GM15510 (cell line): Measurements from ENCODE around the gene SIAH1.

Experiments used
- POLR2A ChIP-seq: IDR thresholded peaks from 3 replicates; pipeline ENCODE4 v1.6.1; 2011; ENCODE audit warnings: borderline replicate concordance; ENCODE audit not compliant: insufficient read length; ENCODE audit errors: extremely low read depth

Gene SIAH1

DNA sequence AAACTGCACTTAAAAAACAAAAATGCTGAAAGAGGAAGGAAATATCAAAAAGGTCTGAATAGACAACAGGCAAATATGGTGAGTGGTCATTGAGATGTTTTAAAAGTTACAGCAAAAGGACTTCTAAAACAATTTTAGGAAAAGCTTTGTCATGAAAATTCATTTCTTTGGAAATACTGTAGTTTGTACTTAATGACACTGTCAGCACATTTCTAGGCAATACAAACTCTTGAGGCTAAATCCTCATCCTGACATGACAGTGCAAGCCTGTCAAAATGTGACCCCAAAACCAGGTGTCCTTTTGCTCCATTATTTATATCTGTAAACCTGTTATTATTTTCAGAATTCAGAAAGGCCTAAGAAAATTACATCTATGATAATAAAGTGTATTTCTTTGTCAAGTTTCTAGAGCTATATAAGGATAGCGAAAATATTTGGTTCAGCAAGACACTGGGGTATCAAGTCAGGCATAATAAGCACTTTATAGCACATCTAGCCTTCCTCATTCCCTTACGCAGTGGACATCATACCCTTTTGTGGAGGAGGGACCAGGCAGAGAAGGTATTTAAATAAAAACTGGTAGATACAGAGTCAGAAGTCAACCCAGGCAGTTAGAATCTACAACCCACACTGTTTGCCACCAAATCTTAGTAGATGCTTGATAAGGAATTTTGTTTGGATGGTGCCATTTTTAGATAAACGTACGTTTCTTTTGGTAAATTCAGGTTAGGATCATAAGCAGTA, 28.4 kb downstream of the SIAH1 start:
- no peak for TF ChIP-seq POLR2A

DNA sequence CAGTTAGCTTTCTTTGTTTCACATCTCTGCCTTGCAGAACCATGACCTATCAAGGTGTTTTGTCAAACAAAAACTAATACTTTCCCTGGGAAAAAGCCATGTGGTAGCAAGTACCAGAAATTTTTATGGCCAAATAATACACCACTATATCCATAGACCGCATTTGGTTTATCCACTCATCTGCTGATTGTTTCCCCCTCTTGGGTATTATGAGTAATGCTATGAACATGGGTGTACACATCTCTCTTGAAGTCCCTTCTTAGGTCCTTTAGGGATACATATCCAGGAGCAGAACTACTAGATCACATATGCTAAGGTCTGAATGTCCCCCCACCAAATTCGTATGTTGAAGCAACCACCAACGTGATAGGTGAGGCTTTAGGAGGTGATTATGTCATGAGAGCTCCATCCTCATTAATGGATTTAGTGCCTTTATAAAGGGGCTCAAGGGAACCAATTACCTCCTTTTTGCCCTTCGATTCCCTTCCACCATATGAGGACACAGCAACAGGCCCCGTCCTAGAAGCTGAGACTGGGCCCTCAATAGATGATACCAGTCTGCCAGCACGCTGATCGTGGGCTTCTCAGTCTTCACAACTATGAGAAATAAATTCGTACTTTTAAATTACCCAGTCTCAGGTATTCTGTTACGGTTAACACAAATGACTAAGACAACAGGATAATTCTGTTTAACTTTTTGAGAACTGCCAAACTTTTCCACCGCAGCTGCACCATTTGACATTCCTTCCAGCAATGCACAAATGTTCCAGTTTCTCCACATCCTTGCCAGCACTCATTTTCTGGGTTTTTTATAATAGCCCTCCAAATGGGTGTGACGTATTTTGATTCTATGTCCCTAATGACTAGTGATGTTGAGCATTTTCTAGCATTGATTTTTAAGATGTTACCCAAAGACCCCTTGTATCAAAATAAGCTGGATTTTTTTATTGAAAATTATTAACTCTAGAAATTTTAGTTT, 30.0 kb downstream of the SIAH1 start:
- TF ChIP-seq POLR2A = no peak

DNA sequence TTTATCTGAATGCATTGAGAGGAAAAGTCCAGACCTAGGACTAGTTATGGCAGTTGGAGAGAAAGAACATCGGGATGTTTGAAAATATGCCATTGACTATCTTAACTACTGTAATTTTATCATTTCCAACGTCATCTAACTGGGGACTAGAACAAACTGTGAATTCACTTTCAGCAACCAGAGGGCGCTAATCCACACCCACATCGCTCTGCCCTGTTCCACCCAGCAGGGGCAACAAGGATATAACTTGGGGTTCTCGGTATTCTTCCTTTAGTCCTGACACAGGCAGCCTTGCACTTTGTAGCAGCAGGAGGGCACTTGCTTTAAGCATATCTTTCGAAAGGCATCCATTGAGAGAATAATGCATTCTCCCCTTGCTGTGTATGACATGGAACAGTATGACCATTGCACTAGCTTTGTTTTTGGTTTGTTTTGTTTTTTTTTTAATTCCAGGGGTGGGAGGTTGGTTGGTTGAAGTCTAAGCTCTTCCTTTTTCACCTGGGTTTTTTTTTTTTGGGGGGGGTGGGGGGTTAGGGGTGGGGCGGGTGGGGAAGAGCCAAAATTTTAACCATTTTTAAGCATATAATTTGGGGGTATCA, 31.5 kb downstream of the SIAH1 start:
- no peak for TF ChIP-seq POLR2A

DNA sequence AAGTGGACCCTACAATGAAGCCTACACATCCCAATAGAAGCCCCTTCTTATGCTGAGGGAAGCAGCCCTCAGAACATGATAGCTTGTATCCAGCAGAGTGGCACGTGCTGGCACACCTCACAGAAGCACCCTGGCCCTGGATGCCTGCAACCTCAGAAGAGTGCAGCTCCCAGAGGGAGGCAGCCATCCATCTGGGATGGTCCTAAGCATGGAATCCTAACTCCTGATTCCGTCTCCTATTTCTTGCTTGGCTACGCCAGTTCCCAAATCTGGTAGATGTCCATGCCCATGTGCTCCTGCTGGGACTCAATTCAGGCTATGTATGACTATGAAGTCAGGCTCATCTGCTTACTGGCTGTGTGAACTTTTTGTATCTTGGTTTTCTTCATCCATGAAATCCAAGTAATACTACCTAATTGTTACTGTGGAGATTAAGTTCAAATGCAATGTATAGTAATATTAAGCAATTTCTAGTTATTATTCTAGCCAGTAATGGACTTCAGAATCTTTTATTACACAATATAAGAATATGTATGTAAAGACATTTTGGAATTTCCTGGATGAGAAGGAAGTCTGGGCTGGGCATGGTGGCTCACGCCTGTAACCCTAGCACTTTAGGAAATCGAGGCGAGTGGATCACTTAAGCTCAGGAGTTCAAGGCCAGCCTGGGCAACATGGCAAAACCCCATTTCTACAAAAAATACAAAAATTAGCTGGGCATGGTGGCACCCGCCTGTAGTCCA, 32.4 kb downstream of the SIAH1 start:
- TF ChIP-seq POLR2A = peak; percentile 15

DNA sequence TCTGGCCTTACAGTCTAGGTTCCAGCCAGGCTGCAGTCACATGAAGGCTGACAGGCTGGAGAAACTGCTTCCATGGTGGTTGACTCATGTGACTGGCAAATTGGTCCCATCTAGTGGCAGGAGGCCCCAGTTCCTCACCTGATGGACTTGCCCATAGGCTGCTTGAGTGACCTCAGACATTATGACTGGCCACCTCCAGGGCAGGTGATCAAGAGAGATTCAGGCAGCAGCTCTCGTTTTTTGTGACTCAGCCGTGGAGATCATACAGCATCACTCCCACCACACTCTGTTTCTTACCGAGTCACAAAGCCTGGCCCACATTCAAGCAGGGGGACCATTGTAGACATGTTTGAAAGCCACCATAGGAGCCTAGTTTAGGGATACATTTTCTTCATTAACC, 34.5 kb downstream of the SIAH1 start:
- peak; percentile 12 for TF ChIP-seq POLR2A

DNA sequence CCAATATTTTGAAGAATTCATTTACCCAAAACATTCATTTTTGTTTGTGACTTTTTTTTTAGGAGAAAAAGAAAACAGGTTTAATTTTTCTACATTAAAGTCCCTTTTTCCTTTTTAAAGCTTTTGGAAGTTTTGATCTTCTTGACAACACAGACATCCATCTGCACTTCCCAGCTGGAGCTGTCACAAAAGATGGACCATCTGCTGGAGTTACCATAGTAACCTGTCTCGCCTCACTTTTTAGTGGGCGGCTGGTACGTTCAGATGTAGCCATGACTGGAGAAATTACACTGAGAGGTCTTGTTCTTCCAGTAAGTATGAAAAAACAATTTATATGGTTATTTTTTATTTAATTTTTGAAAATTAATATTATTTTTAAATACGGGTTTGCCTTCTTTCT, 37.2 kb downstream of the SIAH1 start:
- no peak for TF ChIP-seq POLR2A

DNA sequence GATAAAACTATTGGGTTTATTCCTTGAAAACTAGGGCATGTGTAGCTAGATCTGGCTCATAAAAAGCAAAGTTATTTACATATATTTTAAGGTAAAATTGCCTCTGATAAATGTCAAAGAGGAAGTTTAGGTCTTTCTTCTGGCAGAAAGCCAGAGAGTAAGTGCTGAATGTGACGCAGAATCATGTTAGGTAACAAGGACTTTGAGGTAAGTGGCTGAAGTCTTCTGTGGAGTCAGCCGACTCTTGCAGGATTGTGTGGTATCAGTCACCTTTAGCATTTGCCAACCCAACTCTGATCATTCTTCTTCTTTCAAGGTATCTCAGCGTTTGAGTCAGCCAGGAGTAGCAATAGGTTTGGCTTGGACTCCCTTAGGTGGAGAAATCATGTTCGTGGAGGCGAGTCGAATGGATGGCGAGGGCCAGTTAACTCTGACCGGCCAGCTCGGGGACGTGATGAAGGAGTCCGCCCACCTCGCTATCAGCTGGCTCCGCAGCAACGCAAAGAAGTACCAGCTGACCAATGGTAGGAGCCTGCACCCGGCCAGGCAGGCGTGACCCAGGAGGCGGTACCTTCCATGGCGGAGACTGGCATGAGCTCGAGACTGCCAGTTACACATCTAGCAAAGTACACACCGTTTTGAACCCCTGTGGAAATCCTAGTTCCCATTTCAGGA, 37.9 kb downstream of the SIAH1 start:
- no peak for TF ChIP-seq POLR2A

DNA sequence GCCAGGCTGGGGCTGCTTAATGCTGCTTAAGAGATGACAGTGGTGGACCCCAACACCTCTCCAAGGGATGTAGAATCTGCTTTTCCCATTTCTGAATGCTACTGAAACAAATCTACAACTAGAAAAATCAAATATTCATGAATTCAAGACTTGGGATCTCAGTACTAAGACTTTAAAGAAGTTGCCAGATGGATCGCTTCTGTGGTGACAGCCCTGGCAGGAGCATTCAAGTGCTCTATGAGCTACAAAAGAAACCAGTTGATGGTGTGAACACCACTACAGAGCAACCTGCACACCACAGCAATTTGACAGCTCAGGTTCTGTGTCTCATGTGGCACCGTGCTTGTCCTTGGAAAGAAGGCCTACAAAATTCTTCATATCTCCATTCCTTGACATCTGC, 42.6 kb downstream of the SIAH1 start:
- TF ChIP-seq POLR2A = no peak

DNA sequence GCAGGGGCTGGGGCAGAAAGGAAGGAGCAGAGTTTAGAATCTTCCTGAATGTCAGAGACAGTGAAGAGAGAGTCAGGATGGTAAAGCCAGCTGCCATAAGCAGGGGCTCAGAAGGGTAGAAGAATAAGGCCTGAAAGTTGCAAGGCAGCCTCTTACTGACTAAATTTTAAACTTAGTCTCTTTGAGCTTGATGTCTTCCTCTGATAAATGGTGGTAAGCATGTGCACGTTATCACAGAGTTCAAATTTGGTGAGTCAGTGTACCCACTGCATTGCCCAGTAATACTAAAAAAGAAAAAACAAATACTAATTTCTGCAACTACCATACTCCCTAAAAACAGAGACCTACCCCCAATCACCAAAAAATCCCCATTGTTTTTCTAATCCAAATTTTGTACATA, 45.2 kb downstream of the SIAH1 start:
- TF ChIP-seq POLR2A = no peak

DNA sequence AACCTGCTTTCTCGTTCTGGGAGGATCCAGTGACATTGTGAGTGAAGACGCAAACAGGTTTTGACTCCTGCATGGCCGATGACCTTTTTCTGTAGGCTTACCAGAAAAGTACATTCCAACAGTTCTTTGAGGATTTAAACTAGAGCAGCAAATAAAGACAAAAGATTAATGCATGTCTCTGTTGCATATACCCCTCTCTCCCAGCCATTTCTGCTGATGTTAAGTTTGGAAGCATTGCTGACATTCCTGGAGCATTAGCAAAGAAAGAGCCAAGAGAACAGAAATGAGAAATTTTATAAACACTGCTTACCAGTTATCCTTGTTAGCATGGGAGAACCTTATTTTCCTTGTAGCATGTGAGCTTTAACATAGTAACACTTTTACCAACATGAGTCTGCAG, 49.3 kb downstream of the SIAH1 start:
- TF ChIP-seq POLR2A = no peak

DNA sequence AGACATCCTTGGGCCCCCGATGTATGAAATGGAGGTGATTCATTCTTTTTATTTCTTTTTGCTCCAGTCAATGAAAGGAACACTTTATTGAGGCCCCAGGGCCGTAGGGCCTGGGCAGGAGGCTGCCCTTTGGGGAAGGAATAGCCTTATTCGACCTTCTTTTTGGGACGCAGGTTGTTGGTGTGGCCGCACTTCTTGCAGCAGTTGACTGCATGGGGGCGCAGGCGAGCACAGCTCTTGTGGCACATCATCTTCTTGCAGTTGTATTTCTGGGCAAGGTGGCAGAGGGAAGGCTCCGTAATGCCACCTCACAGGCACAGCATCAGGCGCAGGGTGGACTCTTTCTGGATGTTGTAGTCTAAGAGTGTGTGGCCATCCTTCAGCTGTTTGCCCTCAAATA, 50.9 kb downstream of the SIAH1 start:
- TF ChIP-seq POLR2A = no peak

DNA sequence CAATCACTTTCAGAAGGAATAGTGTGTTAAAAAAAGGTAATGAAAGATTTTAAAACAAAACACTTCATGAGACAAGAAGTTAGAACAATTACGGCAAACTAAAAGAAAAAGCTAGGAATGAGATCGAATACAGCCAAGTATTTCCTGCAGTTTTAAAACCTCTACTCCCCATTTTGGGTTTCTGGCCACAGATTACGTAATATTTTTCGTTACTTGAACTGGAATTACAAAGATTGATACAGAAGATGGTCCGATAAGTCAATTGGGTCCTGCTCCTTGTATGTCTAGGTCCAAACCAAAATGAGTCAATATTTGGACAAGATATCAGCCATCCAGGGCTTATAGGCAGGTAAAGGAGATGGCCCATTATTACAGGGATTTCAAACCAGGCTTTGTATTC, 52.2 kb downstream of the SIAH1 start:
- TF ChIP-seq POLR2A = no peak

DNA sequence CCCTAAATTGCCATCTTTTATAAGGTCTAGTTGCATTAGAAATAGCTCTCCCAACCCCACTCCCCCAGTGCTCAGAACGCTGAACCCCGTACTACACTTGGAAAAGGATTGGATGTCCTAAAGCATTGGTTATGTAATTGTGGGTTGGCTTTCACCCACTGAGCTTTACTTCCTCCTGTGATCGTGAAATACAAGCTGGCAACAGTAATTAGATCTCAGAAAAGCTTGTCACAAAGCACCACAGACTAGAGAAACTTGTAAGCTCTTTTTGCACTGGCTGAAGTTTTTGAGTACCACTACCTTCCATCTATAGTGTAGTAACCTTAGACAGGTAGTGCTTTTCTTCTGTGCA, 54.4 kb downstream of the SIAH1 start:
- no peak for TF ChIP-seq POLR2A

DNA sequence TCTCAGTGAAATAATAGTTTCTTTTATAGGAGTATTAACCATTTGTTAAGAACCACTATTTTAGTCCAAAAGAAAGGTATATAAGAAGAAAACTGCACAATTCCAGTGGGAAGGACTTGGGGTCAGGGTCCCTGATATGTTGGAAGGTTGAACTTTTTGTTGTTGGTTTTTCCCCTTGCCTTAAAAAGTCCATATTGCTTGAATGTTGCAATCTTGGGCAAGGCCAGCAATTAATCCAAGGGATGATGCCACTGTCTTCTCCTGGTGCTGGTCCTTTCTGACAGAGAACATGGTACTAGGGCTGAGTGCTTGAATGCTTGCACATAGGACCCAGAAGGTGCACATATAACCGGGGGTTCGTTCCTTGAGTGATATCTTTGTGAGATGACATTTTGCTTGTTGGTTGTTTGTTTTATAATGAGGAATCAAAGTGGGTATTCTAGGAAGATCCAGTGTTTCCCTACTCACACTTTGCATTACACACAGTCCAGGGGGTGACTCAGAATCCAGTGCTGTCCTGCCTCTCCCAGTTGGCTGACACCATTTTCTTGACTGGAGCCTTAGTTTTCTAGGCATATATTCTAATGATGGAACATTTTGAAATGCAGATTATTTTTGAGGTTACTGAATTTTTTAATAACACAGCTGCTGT, 54.9 kb downstream of the SIAH1 start:
- TF ChIP-seq POLR2A = no peak
